Suprapubic skin (tissue), 4 donors: ENCODE data around the gene EVI5L.

ENCODE experiments used
- CTCF ChIP-seq, 2 donors: fragments of 200-600 bp in 1 of 2; fragments of 450-650 bp in 1 of 2; sonication (generic) in 1 of 2; IDR thresholded peaks; one replicate each; pipeline ENCODE4 v1.5.1; 2016 to 2019; ENCODE audit warnings: antibody characterized with exemption in 2 of 2, mild to moderate bottlenecking in 1 of 2, moderate library complexity in 1 of 2
- POLR2A ChIP-seq, 2 donors: fragments of 450-650 bp; IDR thresholded peaks; one replicate each; pipeline ENCODE4 v1.6.1; 2017; ENCODE audit warnings: antibody characterized with exemption in 2 of 2, mild to moderate bottlenecking in 2 of 2, moderate library complexity in 2 of 2
- POLR2AphosphoS5 ChIP-seq, 3 donors: sonication (generic); formaldehyde crosslinking; IDR thresholded peaks; one replicate each; pipeline ENCODE4 v1.6.1; 2017; ENCODE audit warnings: antibody characterized with exemption in 3 of 3

GRCh38 chr19:7853770-7854128 lies 23.7 kb downstream of the EVI5L start:
- TF ChIP-seq CTCF (IDR thresholded peaks at IDR 0.05) = no peak
- no peak for TF ChIP-seq POLR2A (IDR thresholded peaks at IDR 0.05)
- TF ChIP-seq POLR2AphosphoS5 (IDR thresholded peaks at IDR 0.05) = no peak
